GM21529 (cell line): ENCODE measurements around the gene LSM14A.
A peak's percentile ranks its signal among the peaks of the same experiment; 100 is the strongest.
"Not testable (repeated sequence)": the region's sequence is repeated elsewhere in the genome, so short reads cannot be mapped to it uniquely, and the experiment has no call there.

Experiments
- ATAC-seq: cut with Tn5 transposase; IDR thresholded peaks from one replicate; pipeline ENCODE4 v1.9.1; 2021; ENCODE audit not compliant: unreplicated experiment

LSM14A gene

GRCh38 chr19:34228762-34229161 is 56.5 kb downstream of the LSM14A start:
- no peak for ATAC-seq

- no peak for ATAC-seq
These were observed 57.4 kb downstream of the LSM14A start for GRCh38 chr19:34229721-34230120.

DNA sequence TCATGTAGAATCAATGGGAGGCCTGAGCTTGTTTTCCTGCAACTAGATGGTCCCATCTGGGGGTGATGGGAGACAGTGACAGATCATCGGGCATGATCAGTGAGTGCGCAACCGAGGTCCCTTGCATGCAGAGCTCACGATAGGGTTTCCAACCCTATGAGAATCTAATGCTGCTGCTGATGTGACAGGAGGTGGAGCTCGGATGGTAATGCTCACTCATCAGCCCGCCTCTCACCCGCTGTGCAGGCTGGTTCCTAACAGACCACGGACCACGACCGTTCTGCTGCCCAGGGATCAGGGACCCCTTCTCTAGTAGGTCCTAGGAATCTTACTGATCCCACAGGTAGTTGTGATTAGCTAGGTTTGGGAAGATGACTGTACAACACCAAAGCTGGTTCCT is 58.5 kb downstream of the LSM14A start:
- ATAC-seq: no peak

DNA sequence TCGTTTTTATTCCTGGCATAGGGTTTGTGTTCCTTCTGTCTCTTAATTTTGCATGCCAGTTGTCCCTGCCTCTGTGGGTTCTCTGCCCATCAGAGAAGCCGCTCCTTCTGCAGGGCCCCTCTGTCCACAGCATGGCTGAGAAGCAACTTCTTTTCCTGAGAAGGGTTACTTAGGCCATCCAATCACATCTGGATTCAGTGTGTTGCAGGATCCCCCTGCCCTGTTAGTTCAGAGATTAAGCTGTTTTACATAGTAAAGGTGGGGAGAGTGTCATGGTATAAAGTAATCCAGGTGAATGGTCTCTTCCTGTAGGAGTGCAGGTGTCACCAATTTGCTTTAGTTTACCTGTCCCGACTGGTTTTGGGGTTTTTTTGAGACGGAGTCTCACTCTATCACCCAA is 59.1 kb downstream of the LSM14A start:
- no peak for ATAC-seq

GRCh38 chr19:34232566-34233481 is 60.5 kb downstream of the LSM14A start:
- ATAC-seq: peak; percentile 66

GRCh38 chr19:34235425-34235940 is 63.2 kb downstream of the LSM14A start:
- no peak for ATAC-seq

DNA sequence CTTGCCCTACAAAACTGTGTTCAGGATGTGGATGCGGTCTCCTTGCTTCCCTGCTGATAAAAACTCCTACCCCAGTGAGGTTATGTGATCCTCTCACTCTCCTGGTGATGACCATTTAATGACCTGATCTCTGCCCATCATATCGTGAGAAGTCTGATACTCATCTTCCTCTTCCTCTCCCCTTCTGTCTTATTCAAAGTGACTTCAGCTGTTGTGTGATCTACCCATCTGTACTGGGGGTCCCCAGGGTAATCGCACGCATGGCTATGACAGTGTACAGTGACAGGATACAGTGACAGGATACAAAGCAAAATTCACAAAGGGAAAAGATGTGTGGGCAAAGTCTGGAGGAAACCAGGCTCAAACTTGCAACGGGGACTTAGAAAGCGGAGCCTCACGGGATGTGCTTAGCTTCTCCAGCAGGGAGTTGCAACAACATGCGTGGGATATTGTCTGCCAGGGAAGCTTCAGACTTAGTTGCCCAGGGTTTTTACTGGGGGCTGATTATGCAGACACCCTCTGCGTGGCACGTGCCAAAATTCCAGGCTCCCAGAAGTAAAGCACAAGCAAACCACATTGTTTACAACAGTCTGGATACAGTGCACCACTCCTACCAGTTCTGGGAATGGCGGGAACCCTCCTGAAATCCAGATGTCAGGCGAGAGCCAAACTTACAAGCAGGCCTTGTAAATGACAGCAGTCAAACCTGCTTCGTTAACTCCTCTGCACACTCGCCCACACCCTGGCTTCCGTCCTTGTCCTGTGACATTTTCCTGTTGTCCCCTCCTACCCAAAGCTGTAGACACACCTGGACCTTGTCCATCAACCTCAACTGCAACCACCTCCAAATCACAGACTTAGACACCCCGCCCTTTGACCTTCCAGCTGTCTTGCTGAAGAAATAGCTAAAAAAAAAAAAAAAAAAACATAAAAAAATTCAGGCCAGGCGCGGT is 64.0 kb downstream of the LSM14A start:
- ATAC-seq: no peak

DNA sequence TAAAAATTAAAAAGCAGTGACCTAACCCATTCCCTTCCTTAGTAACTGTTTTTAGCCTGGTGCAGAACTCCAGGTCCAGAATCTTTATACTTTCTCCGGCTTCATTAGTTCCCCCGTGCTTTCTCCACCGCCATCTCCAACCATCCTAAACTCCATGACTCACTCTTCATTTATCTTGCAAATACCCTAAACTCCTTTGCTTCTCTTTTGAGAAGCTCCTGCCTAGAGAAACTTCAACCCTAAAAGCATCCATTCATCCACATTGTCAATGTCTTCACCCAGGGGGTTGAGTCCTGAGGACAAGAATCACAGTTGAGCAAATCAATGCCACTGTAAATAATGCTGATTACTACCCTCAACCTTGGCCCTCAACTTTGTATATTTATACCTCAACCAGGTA is 65.0 kb downstream of the LSM14A start:
- ATAC-seq: no peak

GRCh38 chr19:34237939-34238338 is 65.6 kb downstream of the LSM14A start:
- ATAC-seq: no peak

DNA sequence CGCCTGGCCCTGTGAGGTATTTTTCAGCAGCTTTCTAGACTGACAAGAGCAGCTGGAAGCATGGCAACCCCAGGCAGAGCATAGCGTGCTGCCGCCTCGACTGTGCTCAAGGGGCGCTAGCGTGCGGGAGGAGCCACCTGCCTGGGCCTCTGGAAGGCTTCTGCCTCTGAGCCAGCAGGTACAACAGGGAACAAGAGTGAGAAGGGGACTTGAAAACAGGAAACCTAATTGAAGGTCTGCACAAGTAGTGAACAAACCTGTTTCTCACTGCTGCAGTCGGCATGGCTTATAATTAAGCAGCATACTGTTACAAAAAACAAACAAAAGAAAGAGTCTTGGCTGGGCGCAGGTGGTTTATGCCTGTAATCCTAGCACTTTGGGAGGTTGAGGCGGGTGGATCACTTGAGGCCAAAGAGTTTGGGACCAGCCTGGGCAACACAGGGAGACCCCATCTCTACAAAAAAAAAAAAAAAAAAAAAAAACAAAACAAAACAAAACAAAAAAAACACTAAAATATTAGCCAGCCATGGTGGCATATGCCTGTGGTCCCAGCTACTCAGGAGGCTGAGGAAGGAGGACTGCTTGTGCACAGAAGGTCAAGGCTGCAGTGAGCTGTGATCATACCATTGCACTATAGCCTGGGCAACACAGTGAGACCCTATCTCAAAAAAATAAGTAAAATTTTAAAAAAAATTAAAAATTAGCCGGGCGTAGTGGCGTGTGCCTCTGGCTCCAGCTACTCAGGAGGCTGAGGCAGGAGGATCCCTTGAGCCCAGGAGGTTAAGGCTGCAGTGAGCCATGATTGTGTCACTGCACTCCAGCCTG is 69.4 kb downstream of the LSM14A start:
- no peak for ATAC-seq

DNA sequence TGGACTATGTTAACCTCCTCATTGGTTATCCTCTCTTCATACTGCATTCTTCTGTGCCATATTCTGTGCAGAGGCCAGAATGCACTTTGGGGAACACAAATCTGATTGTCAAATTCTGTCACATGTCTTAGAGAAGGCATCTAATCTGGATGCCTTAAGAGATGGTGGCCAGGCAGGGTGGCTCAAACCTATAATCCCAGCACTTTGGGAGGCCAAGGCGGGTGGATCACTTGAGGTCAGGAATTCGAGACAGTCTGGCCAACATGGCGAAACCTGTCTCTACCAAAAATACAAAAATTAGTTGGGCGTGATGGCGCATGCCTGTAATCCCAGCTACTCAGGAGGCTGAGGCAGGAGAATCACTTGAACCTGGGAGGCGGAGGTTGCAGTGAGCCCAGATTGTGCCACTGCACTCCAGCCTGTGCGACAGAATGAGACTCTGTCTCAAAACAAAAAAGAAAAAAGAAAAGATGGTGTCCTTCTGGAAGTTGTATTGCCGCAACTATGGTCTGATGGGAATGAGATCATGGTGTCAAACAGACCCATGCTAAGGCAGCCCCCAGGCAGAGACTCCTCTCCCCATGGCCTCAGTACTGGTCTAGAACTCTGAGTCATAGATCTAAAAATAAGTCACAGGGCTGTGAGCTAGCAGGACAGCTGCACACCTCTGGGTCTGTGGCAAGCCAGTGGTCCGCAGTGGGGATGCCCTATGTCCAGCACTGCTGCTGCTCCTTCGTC is 71.0 kb downstream of the LSM14A start:
- ATAC-seq: not testable (repeated sequence)

DNA sequence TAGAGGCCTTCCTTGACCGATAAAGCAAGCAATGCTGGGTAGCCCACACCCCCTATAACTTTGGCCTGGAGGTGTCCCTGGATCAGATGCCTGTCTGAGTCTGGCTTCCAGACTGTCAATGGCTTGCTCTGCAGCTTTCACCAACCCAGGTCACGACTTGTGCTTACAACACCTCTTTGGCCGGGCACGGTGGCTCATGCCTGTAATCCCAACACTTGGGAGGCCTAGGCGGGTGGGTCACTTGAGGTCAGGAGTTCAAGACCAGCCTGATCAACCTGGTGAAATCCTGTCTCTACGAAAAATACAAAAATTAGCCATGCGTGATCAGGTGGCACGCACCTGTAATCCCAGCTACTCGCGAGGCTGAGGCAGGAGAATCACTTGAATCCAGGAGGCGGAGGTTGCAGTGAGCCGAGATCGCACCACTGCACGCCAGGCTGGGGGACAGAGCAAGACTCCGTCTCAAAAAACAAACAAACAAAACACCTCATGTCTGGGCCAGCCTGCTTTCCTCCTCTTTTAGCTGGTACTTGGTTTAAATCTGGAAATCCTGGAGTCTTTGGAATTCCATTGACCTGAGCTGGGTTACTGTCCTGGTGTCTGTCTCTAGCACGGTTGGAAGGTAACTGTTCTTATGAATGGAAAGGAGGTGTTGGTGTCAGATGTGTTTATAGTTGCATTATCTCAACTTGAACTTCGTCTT is 71.7 kb downstream of the LSM14A start:
- ATAC-seq: no peak

- ATAC-seq: no peak
These were observed 72.5 kb downstream of the LSM14A start for GRCh38 chr19:34244611-34245299.

GRCh38 chr19:34246340-34246739 is 74.0 kb downstream of the LSM14A start:
- ATAC-seq: no peak

DNA sequence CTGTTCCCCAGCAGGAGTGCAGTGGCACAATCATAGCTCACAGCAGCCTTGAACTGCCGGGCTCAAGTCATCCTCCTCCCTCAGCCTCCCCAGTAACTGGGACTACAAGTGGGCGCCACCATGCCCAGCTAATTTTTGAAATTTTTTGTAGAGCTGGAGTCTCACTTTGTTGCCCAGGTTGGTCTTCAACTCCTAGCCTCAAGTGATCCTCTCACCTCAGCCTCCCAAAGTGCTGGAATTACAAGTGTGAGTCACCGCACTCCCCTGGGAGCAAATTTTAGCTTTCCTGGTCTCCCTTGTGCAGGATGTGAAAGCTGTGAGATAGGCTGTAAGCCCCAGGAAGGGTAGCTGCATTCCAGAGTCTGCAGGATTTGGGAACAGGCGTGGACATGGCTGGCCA is 76.6 kb downstream of the LSM14A start:
- ATAC-seq: no peak

- ATAC-seq: not testable (repeated sequence)
These were observed 80.9 kb downstream of the LSM14A start for GRCh38 chr19:34253167-34253566.

- ATAC-seq: not testable (repeated sequence)
These were observed 81.4 kb downstream of the LSM14A start for GRCh38 chr19:34253681-34254045.

GRCh38 chr19:34254046-34254697 is 81.9 kb downstream of the LSM14A start, which contains the start of gene GARRE1:
Gene GARRE1, plus strand, starts transcription at chr19:34254554. Its CDS starts 45,920 bp downstream, at chr19:34300474.
- peak; percentile 91 for ATAC-seq
